Neuronal stem cell (in vitro differentiated cells): ENCODE measurements around the gene PSME2. TPM values are rescaled to one million over a fixed set of nuclear protein-coding genes. Genes with fewer than 3 reads are reported as not detected.

Experiments
- DNase-seq: peaks from one replicate; pipeline ENCODE4 v3.0.0-alpha.2; 2013; ENCODE audit warnings: low spot score
- H2AFZ ChIP-seq: one replicate; pipeline ENCODE4 v1.6.1; 2013; ENCODE audit warnings: mild to moderate bottlenecking, low read length, inconsistent platforms
- H2AK5ac ChIP-seq: 2 replicates; pipeline ENCODE4 v1.6.1; 2013; ENCODE audit warnings: low read depth, mild to moderate bottlenecking, inconsistent platforms, low read length, moderate library complexity, mixed read lengths
- H2BK120ac ChIP-seq: 2 replicates; pipeline ENCODE4 v1.6.1; 2013; ENCODE audit warnings: low read depth, mild to moderate bottlenecking, inconsistent platforms, low read length, moderate library complexity, mixed read lengths
- H2BK12ac ChIP-seq: one replicate; pipeline ENCODE4 v1.6.1; 2013; ENCODE audit warnings: low read length, inconsistent platforms
- H2BK15ac ChIP-seq: 2 replicates; pipeline ENCODE4 v1.6.1; 2013; ENCODE audit warnings: mild to moderate bottlenecking, low read length, inconsistent platforms, mixed read lengths
- H2BK5ac ChIP-seq: one replicate; pipeline ENCODE4 v1.6.1; 2013; ENCODE audit warnings: inconsistent platforms, mild to moderate bottlenecking, low read length, moderate library complexity
- H3K14ac ChIP-seq: one replicate; pipeline ENCODE4 v1.6.1; 2013; ENCODE audit warnings: low read length, inconsistent platforms
- H3K18ac ChIP-seq: 2 replicates; pipeline ENCODE4 v1.6.1; 2013; ENCODE audit warnings: low read length, inconsistent platforms
- H3K23ac ChIP-seq: 2 replicates; pipeline ENCODE4 v1.6.1; 2013; ENCODE audit warnings: low read depth, mild to moderate bottlenecking, mixed read lengths, low read length, inconsistent platforms; ENCODE audit not compliant: poor library complexity
- H3K27ac ChIP-seq: replicated peaks from 3 replicates; pipeline ENCODE4 v1.5.1; 2013; ENCODE audit warnings: low read length, inconsistent platforms
- H3K27me3 ChIP-seq, 3 experiments: 2 replicates each; pipeline ENCODE4 v1.6.1; 2013; ENCODE audit warnings: low read length in 3 of 3, mild to moderate bottlenecking in 2 of 3, inconsistent platforms in 1 of 3, low read depth in 1 of 3, mixed read lengths in 1 of 3, moderate library complexity in 1 of 3; ENCODE audit not compliant: control insufficient read depth in 3 of 3, insufficient read depth in 3 of 3
- H3K36me3 ChIP-seq, 2 donors: replicated peaks in 1 of 2; 2 replicates each; pipeline ENCODE4 v1.6.1; 2013; ENCODE audit warnings: low read length in 2 of 2; ENCODE audit not compliant: control insufficient read depth in 2 of 2, insufficient read depth in 2 of 2
- H3K4ac ChIP-seq: 2 replicates; pipeline ENCODE4 v1.6.1; 2013; ENCODE audit warnings: inconsistent platforms, mild to moderate bottlenecking, low read length, moderate library complexity
- H3K4me1 ChIP-seq, 2 donors: 1 replicate in 1 of 2; 2 replicates in 1 of 2; pipeline ENCODE4 v1.6.1; 2013; ENCODE audit warnings: low read length in 2 of 2, low read depth in 1 of 2; ENCODE audit not compliant: control insufficient read depth in 2 of 2, insufficient read depth in 1 of 2
- H3K4me2 ChIP-seq: one replicate; pipeline ENCODE4 v1.6.1; 2013; ENCODE audit warnings: mild to moderate bottlenecking, low read length, inconsistent platforms; ENCODE audit not compliant: insufficient read depth, poor library complexity, severe bottlenecking
- H3K4me3 ChIP-seq, 2 donors: 2 replicates each; pipeline ENCODE4 v1.5.1; 2013; ENCODE audit warnings: low read length in 2 of 2, mild to moderate bottlenecking in 2 of 2, inconsistent platforms in 1 of 2, moderate library complexity in 1 of 2
- H3K79me1 ChIP-seq: one replicate; pipeline ENCODE4 v1.6.1; 2013; ENCODE audit warnings: low read depth, mild to moderate bottlenecking, inconsistent platforms, low read length, moderate library complexity
- H3K9ac ChIP-seq: one replicate; pipeline ENCODE4 v1.6.1; 2013; ENCODE audit warnings: mild to moderate bottlenecking, low read depth, low read length, inconsistent platforms; ENCODE audit not compliant: poor library complexity
- H3K9me3 ChIP-seq, 2 donors: replicated peaks in 1 of 2; 2 replicates each; pipeline versions ENCODE3 to v1.6.1; 2013; ENCODE audit warnings: low read length in 2 of 2, mild to moderate bottlenecking in 2 of 2, inconsistent platforms in 1 of 2, low read depth in 1 of 2, mixed read lengths in 1 of 2, moderate library complexity in 1 of 2; ENCODE audit not compliant: control insufficient read depth in 2 of 2, insufficient read depth in 1 of 2
- H4K8ac ChIP-seq: one replicate; pipeline ENCODE4 v1.6.1; 2013; ENCODE audit warnings: low read depth, mild to moderate bottlenecking, inconsistent platforms, low read length, moderate library complexity
- H4K91ac ChIP-seq: one replicate; pipeline ENCODE4 v1.6.1; 2013; ENCODE audit warnings: low read length, low read depth, mild to moderate bottlenecking, inconsistent platforms; ENCODE audit not compliant: poor library complexity
- WGBS, 2 donors: extraction: QIAGEN DNeasy Blood & Tissue Kit; methylation state at CpG; one replicate each; pipeline ENCODE4 v1.1.7; 2013; ENCODE audit warnings: missing lambda C conversion rate in 2 of 2, mixed read lengths in 1 of 2; ENCODE audit not compliant: insufficient read length in 2 of 2, insufficient replicate concordance in 1 of 2; ENCODE audit errors: extremely low coverage in 2 of 2; 5-methylcytosine and 5-hydroxymethylcytosine counted together
- polyA plus RNA-seq, 2 experiments: library from polyadenylated mRNA; stranded (reverse); fragments of 200-250 nt; gene quantifications; one replicate each; pipeline ENCODE4 v1.2.3, GENCODE V29; 2013

The PSME2 gene, protein sequence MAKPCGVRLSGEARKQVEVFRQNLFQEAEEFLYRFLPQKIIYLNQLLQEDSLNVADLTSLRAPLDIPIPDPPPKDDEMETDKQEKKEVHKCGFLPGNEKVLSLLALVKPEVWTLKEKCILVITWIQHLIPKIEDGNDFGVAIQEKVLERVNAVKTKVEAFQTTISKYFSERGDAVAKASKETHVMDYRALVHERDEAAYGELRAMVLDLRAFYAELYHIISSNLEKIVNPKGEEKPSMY
- 94.4 TPM for polyA plus RNA-seq (2013, experiment 1 of 2)
- polyA plus RNA-seq (2013, experiment 2 of 2) = 92.0 TPM

DNA sequence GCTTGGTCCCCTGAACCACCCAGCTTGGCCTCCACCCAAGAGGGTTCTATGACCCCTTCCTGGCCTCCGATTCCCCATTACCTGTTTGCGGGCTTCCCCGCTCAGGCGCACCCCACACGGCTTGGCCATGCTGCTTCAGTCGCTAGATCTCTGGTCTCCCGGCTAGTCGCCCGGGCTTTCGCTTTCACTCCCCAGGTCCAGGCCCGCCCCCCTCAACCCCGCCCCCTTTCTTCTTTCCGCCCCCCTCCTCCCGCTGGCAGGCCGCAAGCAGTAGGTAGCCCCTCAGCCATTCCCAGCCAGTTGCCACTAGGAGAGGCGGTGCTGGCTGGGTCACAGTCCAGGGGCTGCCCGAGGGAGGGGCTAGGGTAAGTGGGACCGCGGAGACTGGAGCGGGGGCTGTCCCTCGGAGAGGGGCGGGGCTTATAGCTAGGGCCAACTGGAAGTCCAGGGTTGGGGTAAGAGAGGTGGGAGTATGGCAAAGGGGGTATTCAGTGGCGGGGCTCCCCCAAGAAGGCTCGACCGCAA lies at the start of gene PSME2:
TSS of gene PSME2 (minus strand) at position 158 of the 525 bp plus-strand sequence. CDS start at position 129, 29 bp downstream.
- H3K4me2 ChIP-seq = peak within 1 kb of the TSS; percentile 97
- H3K27ac ChIP-seq = peak within 1 kb of the TSS; percentile 85
- peaks cover 10 to 17% of the 10 kb centered on the region in 2 donors for H3K4me1 ChIP-seq
- H3K23ac ChIP-seq = peak within 1 kb of the TSS; percentile 11
- no peaks in the 10 kb centered on the region for H3K9me3 ChIP-seq
- no peak within 1 kb of the TSS for H2BK12ac ChIP-seq
- H3K27me3 ChIP-seq = no peaks in the 10 kb centered on the region
- H4K91ac ChIP-seq = no peak within 1 kb of the TSS
- peak within 1 kb of the TSS; percentile 37 for H2BK15ac ChIP-seq
- peaks cover 13% of the 10 kb centered on the region for H3K79me1 ChIP-seq
- no peak within 1 kb of the TSS for H3K4ac ChIP-seq
- H2BK120ac ChIP-seq = peak within 1 kb of the TSS; percentile 84
- H2AK5ac ChIP-seq = peak within 1 kb of the TSS; percentile 38
- no CpG with 5 or more reads among the region's 25 CpGs for WGBS, 2 donors
- peak; percentile 96 for DNase-seq
- peaks cover 31 to 57% of the 10 kb centered on the region in 2 donors for H3K36me3 ChIP-seq
- H2AFZ ChIP-seq = peak within 1 kb of the TSS; percentile 95
- H3K14ac ChIP-seq = peak within 1 kb of the TSS; percentile 91
- peak within 1 kb of the TSS; percentile 95 for H3K18ac ChIP-seq
- no peak within 1 kb of the TSS for H4K8ac ChIP-seq
- peak within 1 kb of the TSS; percentile 97 for H3K9ac ChIP-seq
- H3K4me3 ChIP-seq = peak within 1 kb of the TSS; percentile 93 to 96
- H2BK5ac ChIP-seq = peak within 1 kb of the TSS; percentile 83

DNA sequence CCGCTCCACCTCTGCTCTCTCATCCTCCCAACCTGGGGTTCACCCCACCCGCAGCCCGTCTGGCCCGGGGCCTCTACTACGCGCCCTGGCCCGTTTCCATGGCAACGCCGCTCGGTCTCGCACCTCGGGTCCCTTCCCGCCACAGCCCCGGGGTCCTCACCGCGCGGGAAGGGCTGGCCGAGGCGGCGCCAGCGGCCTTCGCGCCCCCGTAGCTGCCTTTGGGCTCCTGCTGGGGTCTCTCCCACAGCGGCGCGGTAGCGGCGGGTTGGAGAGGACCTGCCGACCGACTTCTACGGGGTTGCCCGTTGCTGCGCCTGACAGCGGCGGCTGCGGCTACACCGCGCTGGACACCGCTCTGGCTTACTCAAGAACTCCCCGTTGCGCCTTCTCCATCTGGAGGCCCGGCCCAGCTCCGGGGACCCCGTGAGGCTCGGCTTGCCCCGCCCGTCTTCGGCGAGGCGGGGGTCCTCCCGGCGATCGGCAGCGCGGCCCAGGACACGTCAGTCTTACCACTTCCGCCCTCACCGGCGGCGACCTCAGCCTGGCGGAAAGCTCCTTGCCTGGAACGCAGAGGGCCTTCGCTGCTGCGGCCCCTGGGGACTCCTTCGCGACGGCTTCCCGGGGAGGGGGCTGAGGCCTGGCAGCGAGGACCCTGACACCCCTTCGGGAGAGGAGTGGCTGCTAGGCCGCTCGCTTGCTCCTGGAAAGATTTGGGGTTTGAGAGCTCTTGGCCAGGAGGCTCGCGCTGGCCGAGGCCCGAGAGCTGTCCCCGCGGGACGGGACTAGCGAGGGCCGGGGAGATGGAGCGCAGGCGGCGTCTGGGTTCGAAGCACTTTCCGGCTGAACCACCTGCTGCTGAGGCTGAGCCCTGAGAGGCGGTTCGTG lies 49.0 kb upstream of the PSME2 start, which contains the start of gene TM9SF1:
TSS of gene TM9SF1 (minus strand) at position 256 of the 885 bp plus-strand sequence. CDS start 422 bp downstream, outside the sequence.
- Histone ChIP-seq H3K9ac (peak within 1 kb of the TSS; percentile 93), H2BK5ac (peak within 1 kb of the TSS; percentile 95), H3K18ac (peak within 1 kb of the TSS; percentile 100), H4K8ac (peak within 1 kb of the TSS; percentile 43), H2BK120ac (peak within 1 kb of the TSS; percentile 76), H3K79me1 (peaks cover 3% of the 10 kb centered on the region), H2BK15ac (peak within 1 kb of the TSS; percentile 64), H3K27me3 (peaks cover 0 to 2% (median 0%) of the 10 kb centered on the region in 3 experiments), H3K4ac (peak within 1 kb of the TSS; percentile 5), H3K36me3 (peaks cover 20 to 50% of the 10 kb centered on the region in 2 donors), H3K4me1 (peaks cover 2 to 5% of the 10 kb centered on the region in 2 donors), H2AK5ac (peak within 1 kb of the TSS; percentile 20), H3K14ac (peak within 1 kb of the TSS; percentile 89), H3K4me3 (peak within 1 kb of the TSS; percentile 53 to 92), H3K27ac (peak within 1 kb of the TSS; percentile 97), H3K4me2 (peak within 1 kb of the TSS; percentile 96), H3K9me3 (no peaks in the 10 kb centered on the region), H3K23ac (peak within 1 kb of the TSS; percentile 93), H4K91ac (no peak within 1 kb of the TSS), H2BK12ac (peak within 1 kb of the TSS; percentile 58), H2AFZ (peak within 1 kb of the TSS; percentile 99)
- DNase-seq = peak; percentile 71
- no CpG with 5 or more reads among the region's 89 CpGs for WGBS, 2 donors

DNA sequence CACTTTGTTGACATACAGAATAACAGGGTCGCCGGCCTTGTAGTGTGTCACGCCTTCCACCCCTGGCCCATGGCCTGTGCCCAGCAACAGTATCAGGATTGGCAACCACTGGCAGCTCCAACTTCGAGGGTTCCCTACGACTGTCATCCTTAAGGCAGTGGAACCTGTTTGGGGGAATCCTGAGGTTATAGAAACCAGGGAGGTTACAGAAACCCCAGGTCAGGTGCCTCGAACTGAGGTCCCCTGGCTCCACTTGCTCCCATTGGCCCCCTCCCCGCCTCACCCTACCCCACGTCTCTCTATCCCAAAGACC lies 48.4 kb upstream of the PSME2 start:
- Histone ChIP-seq H3K27ac (peak overlapping the region; percentile 97), H3K36me3 (peaks cover 22 to 52% of the 10 kb centered on the region in 2 donors), H3K4me2 (peak overlapping the region; percentile 96), H3K23ac (peak overlapping the region; percentile 7), H2BK12ac (no peak overlapping the region), H3K9me3 (no peaks in the 10 kb centered on the region), H3K18ac (peak overlapping the region; percentile 100), H3K4me1 (peaks cover 2 to 5% of the 10 kb centered on the region in 2 donors), H2BK5ac (peak overlapping the region; percentile 95), H2AK5ac (peak overlapping the region; percentile 9), H3K9ac (peak overlapping the region; percentile 93), H3K79me1 (peaks cover 3% of the 10 kb centered on the region), H3K4ac (peak overlapping the region; percentile 5), H2BK120ac (no peak overlapping the region), H2AFZ (peak overlapping the region; percentile 99), H4K8ac (no peak overlapping the region), H3K14ac (peak overlapping the region; percentile 89), H4K91ac (no peak overlapping the region), H3K4me3 (peak overlapping the region; percentile 53 to 92), H3K27me3 (peaks cover 0 to 2% (median 0%) of the 10 kb centered on the region in 3 experiments), H2BK15ac (peak overlapping the region; percentile 64)
- WGBS, 2 donors = no CpG with 5 or more reads among the region's 8 CpGs
- DNase-seq = no peak
